H1 (cell line): Measurements from ENCODE around the gene ZNF771. TPM values are rescaled to one million over a fixed set of nuclear protein-coding genes. Genes with fewer than 3 reads are reported as not detected.

Source experiments
- CTCF ChIA-PET: fragments of 300-600 bp; sonication (Branson Sonifier 250); formaldehyde crosslinking; loops from one replicate; lab custom pipeline; 2021; ENCODE audit not compliant: partially characterized antibody; lab: Charles Lee
- POLR2A ChIA-PET: fragments of 300-600 bp; sonication (Branson Sonifier 250); formaldehyde crosslinking; loops from one replicate; lab custom pipeline; 2021; ENCODE audit warnings: inconsistent platforms; ENCODE audit not compliant: partially characterized antibody; lab: Charles Lee
- DNase-seq, 2 experiments: peaks; one replicate each; pipeline versions ENCODE4 v3.0.0 to v3.0.0-alpha.2; 2010 to 2022; ENCODE audit warnings: low spot score in 2 of 2, low read depth in 1 of 2, mixed read lengths in 1 of 2
- FAIRE-seq: peaks from 2 replicates; lab custom pipeline; 2011; peaks lifted over from hg19 to GRCh38; lab: Jason Lieb, UNC
- H2AFZ ChIP-seq: 2 replicates; pipeline ENCODE4 v1.8.1; 2012; ENCODE audit warnings: low read length, inconsistent platforms
- H2AK5ac ChIP-seq: 2 replicates; pipeline ENCODE4 v1.6.1; 2013; ENCODE audit warnings: low read depth, low read length
- H2BK120ac ChIP-seq: replicated peaks from 2 replicates; pipeline ENCODE3; 2013; ENCODE audit warnings: low read depth, low read length, inconsistent platforms
- H2BK12ac ChIP-seq: 2 replicates; pipeline ENCODE4 v1.6.1; 2013; ENCODE audit warnings: low read depth, low read length
- H2BK15ac ChIP-seq: 2 replicates; pipeline ENCODE4 v1.6.1; 2013; ENCODE audit warnings: low read length
- H2BK20ac ChIP-seq: 2 replicates; pipeline ENCODE4 v1.6.1; 2013; ENCODE audit warnings: low read length
- H2BK5ac ChIP-seq: 2 replicates; pipeline ENCODE4 v1.6.1; 2013; ENCODE audit warnings: low read depth, low read length
- H3K14ac ChIP-seq: 2 replicates; pipeline ENCODE4 v1.6.1; 2013; ENCODE audit warnings: inconsistent platforms; ENCODE audit not compliant: insufficient read length
- H3K18ac ChIP-seq: 2 replicates; pipeline ENCODE4 v1.6.1; 2013; ENCODE audit warnings: low read length; ENCODE audit errors: extremely low read depth
- H3K23ac ChIP-seq: 2 replicates; pipeline ENCODE4 v1.6.1; 2013; ENCODE audit warnings: inconsistent platforms; ENCODE audit not compliant: insufficient read length
- H3K23me2 ChIP-seq: 2 replicates; pipeline ENCODE4 v1.6.1; 2013; ENCODE audit warnings: low read depth, low read length
- H3K27ac ChIP-seq: 2 replicates; pipeline ENCODE4 v1.6.1; 2011; ENCODE audit warnings: low read depth, low read length, inconsistent platforms
- H3K27me3 ChIP-seq, 4 experiments: replicated peaks in 1 of 4; 1 replicate in 1 of 4; 2 replicates in 3 of 4; pipeline versions ENCODE4 v1.6.1 to v1.8.1; 2011 to 2013; ENCODE audit warnings: low read length in 3 of 4, mild to moderate bottlenecking in 3 of 4, inconsistent platforms in 2 of 4, mixed read lengths in 2 of 4, moderate library complexity in 1 of 4; ENCODE audit not compliant: control insufficient read depth in 3 of 4, insufficient read depth in 3 of 4; ENCODE audit errors: extremely low read depth in 1 of 4
- H3K36me3 ChIP-seq, 4 experiments: 2 replicates each; pipeline versions ENCODE4 v1.6.1 to v1.8.1; 2011 to 2013; ENCODE audit warnings: mild to moderate bottlenecking in 4 of 4, low read length in 3 of 4, moderate library complexity in 2 of 4, control low read depth in 1 of 4, inconsistent platforms in 1 of 4; ENCODE audit not compliant: insufficient read depth in 4 of 4, control insufficient read depth in 2 of 4
- H3K4ac ChIP-seq: replicated peaks from 2 replicates; pipeline ENCODE3; 2013; ENCODE audit warnings: low read length, low read depth, mixed read lengths, inconsistent platforms; ENCODE audit not compliant: insufficient read length
- H3K4me1 ChIP-seq, 4 experiments: replicated peaks in 1 of 4; 1 replicate in 1 of 4; 2 replicates in 3 of 4; pipeline versions ENCODE4 v1.6.1 to v1.8.1; 2011 to 2013; ENCODE audit warnings: low read length in 3 of 4, inconsistent platforms in 2 of 4, mixed read lengths in 1 of 4; ENCODE audit not compliant: insufficient read depth in 4 of 4, control insufficient read depth in 3 of 4
- H3K4me2 ChIP-seq, 2 experiments: 2 replicates each; pipeline versions ENCODE4 v1.6.1 to v1.8.1; 2011 to 2013; ENCODE audit warnings: low read depth in 2 of 2, low read length in 2 of 2, control low read depth in 1 of 2, inconsistent platforms in 1 of 2, mild to moderate bottlenecking in 1 of 2; ENCODE audit not compliant: insufficient read depth in 1 of 2
- H3K4me3 ChIP-seq, 4 experiments: fragments of 200-600, 300-600 bp in 1 of 4; sonication (generic), shearing (Covaris generic), sonication (Bioruptor Twin) in 1 of 4; 2 replicates each; pipeline versions ENCODE4 v1.5.1 to v1.8.1; 2011 to 2016; ENCODE audit warnings: low read length in 4 of 4, low read depth in 3 of 4, control low read depth in 2 of 4, inconsistent platforms in 2 of 4, mild to moderate bottlenecking in 2 of 4, mixed read lengths in 1 of 4, moderate library complexity in 1 of 4; ENCODE audit not compliant: insufficient read depth in 2 of 4; ENCODE audit errors: extremely low read depth in 1 of 4
- H3K56ac ChIP-seq: replicated peaks from 2 replicates; pipeline ENCODE3; 2013; ENCODE audit warnings: low read depth, mild to moderate bottlenecking, mixed read lengths, low read length, inconsistent platforms; ENCODE audit not compliant: insufficient read length
- H3K79me1 ChIP-seq: 2 replicates; pipeline ENCODE4 v1.6.1; 2013; ENCODE audit warnings: low read depth, low read length, control low read depth
- H3K79me2 ChIP-seq, 2 experiments: 2 replicates each; pipeline versions ENCODE4 v1.6.1 to v1.8.1; 2012 to 2013; ENCODE audit warnings: low read length in 2 of 2, mild to moderate bottlenecking in 2 of 2, inconsistent platforms in 1 of 2; ENCODE audit not compliant: insufficient read depth in 2 of 2, control insufficient read depth in 1 of 2
- H3K9ac ChIP-seq, 4 experiments: replicated peaks in 1 of 4; 1 replicate in 1 of 4; 2 replicates in 3 of 4; pipeline versions ENCODE4 v1.6.1 to v1.8.1; 2011 to 2013; ENCODE audit warnings: low read depth in 3 of 4, low read length in 3 of 4, control low read depth in 2 of 4, mild to moderate bottlenecking in 2 of 4, moderate library complexity in 2 of 4, inconsistent platforms in 1 of 4; ENCODE audit errors: extremely low read depth in 1 of 4
- H3K9me3 ChIP-seq, 2 experiments: 2 replicates each; pipeline versions ENCODE4 v1.6.1 to v1.8.1; 2012 to 2013; ENCODE audit warnings: mild to moderate bottlenecking in 2 of 2, moderate library complexity in 2 of 2, control low read depth in 1 of 2, inconsistent platforms in 1 of 2, low read depth in 1 of 2, low read length in 1 of 2, mixed read lengths in 1 of 2; ENCODE audit not compliant: insufficient read depth in 2 of 2
- H4K20me1 ChIP-seq, 2 experiments: replicated peaks in 1 of 2; 2 replicates each; pipeline versions ENCODE3 to v1.8.1; 2011 to 2013; ENCODE audit warnings: inconsistent platforms in 2 of 2, low read length in 2 of 2, mild to moderate bottlenecking in 1 of 2; ENCODE audit not compliant: insufficient read depth in 2 of 2, control insufficient read depth in 1 of 2
- H4K5ac ChIP-seq: 2 replicates; pipeline ENCODE4 v1.6.1; 2013; ENCODE audit warnings: low read length, low read depth, mixed read lengths, inconsistent platforms; ENCODE audit not compliant: insufficient read length
- H4K8ac ChIP-seq: 2 replicates; pipeline ENCODE4 v1.8.0; 2013; ENCODE audit warnings: mild to moderate bottlenecking, moderate library complexity, low read length, inconsistent platforms; ENCODE audit not compliant: insufficient read depth; ENCODE audit errors: extremely low read depth
- H4K91ac ChIP-seq: replicated peaks from 2 replicates; pipeline ENCODE3; 2013; ENCODE audit warnings: low read length, mixed read lengths, inconsistent platforms; ENCODE audit not compliant: insufficient read length
- MAFK ChIP-seq: IDR thresholded peaks from 2 replicates; pipeline ENCODE4 v1.6.1; 2012; ENCODE audit warnings: low read depth, mild to moderate bottlenecking, improper control_type of control experiment, low read length
- YY1 ChIP-seq: IDR thresholded peaks from 2 replicates; pipeline ENCODE4 v1.6.1; 2011; ENCODE audit warnings: low read depth, mild to moderate bottlenecking, low read length
- WGBS, 2 experiments: shearing (Covaris generic) in 1 of 2; methylation state at CpG; one replicate each; pipeline versions ENCODE4 v1.1.6 to v1.1.7; 2013 to 2015; ENCODE audit warnings: low lambda C conversion rate in 2 of 2, mixed read lengths in 2 of 2, inconsistent platforms in 1 of 2, low coverage in 1 of 2, missing lambda C conversion rate in 1 of 2; ENCODE audit not compliant: insufficient replicate concordance in 2 of 2, insufficient coverage in 1 of 2, insufficient read length in 1 of 2; ENCODE audit errors: extremely low coverage in 1 of 2, missing lambda C conversion rate in 1 of 2; 5-methylcytosine and 5-hydroxymethylcytosine counted together
- polyA plus RNA-seq, 7 experiments: library from polyadenylated mRNA; depleted of rRNA in 3 of 7; stranded (reverse) in 5 of 7; unstranded in 2 of 7; fragments of >200 nt in 5 of 7; fragments of 200-250 nt in 2 of 7; gene quantifications; 1 replicate in 5 of 7; 2 replicates in 1 of 7; 4 replicates in 1 of 7; pipeline versions ENCODE4 v1.2.1 to v1.2.3, GENCODE V29; 2011 to 2013; ENCODE audit warnings: missing spikeins in 2 of 7, mixed read lengths in 2 of 7
- total RNA-seq: library from RNA; stranded (reverse); fragmentation: NEBNext Ultra II Directional; extraction: Animal tissue kit (Norgen Biotek cat#: 25700); gene quantifications from 2 replicates; pipeline ENCODE4 v1.2.1, GENCODE V29; 2021

ZNF771 gene
- total and polyA plus RNA-seq, 2 of the 8 experiments (the other 6 are each of a cell fraction or from before 2014, with no cell fraction given), result 10.6 to 15.7 TPM

GRCh38 chr16:30380803-30381208 is 26.6 kb upstream of the ZNF771 start:
- H3K36me3 ChIP-seq, result no peaks in the 10 kb centered on the region
- H3K23ac ChIP-seq, result no peak overlapping the region
- no peak overlapping the region for H3K4ac ChIP-seq
- H2AK5ac ChIP-seq, result no peak overlapping the region
- H2AFZ ChIP-seq, result no peak overlapping the region
- H3K9me3 ChIP-seq, result no peaks in the 10 kb centered on the region
- no peak overlapping the region for H3K18ac ChIP-seq
- no peak overlapping the region for H3K4me3 ChIP-seq
- H3K56ac ChIP-seq, result no peak overlapping the region
- H3K79me1 ChIP-seq, result no peaks in the 10 kb centered on the region
- H3K4me2 ChIP-seq, result no peak overlapping the region
- no peak overlapping the region for H4K5ac ChIP-seq
- no peak overlapping the region for H2BK15ac ChIP-seq
- peaks cover 10% of the 10 kb centered on the region for H3K23me2 ChIP-seq
- H2BK12ac ChIP-seq, result no peak overlapping the region
- no peak overlapping the region for H4K91ac ChIP-seq
- H3K79me2 ChIP-seq, result no peaks in the 10 kb centered on the region
- H2BK120ac ChIP-seq, result no peak overlapping the region
- no peak for FAIRE-seq
- H3K27ac ChIP-seq, result no peak overlapping the region
- peaks cover 0 to 7% (median 5%) of the 10 kb centered on the region in 4 experiments; a peak in 5 of 7 replicates for H3K4me1 ChIP-seq
- H3K14ac ChIP-seq, result no peak overlapping the region
- DNase-seq, result no peak
- H4K20me1 ChIP-seq, result no peaks in the 10 kb centered on the region
- H4K8ac ChIP-seq, result no peak overlapping the region
- ChIA-PET CTCF (interaction anchor here (0.6 to 1.6 kb wide), 3 partner anchors 10 to 235 kb away, joined by 3 to 6 read pairs (median 3); no protein-coding TSS in a partner anchor), POLR2A (interaction anchor here (0.7 to 13.6 kb wide), 3 partner anchors 16 to 27 kb away, joined by 3 to 151 read pairs (median 3); partner anchors contain the start of genes ZNF48 and ZNF771)
- H2BK5ac ChIP-seq, result no peak overlapping the region
- H3K27me3 ChIP-seq, result no peaks in the 10 kb centered on the region
- H2BK20ac ChIP-seq, result no peak overlapping the region
- H3K9ac ChIP-seq, result no peak overlapping the region
- 88% methylated on average over 6 of the region's 6 CpGs; no CpG with 5 or more reads in 1 of the 2 experiments for WGBS, 2 experiments
- TF ChIP-seq YY1, result no peak
- TF ChIP-seq MAFK, result no peak
